ENCODE data around the gene A3GALT2.

The A3GALT2 gene

GRCh38 chr1:33302325-33302724, 18.6 kb downstream of the A3GALT2 start:
- Histone ChIP-seq H3K4me3 (replicated peaks; ENCODE audit: low read depth, low read length) (no peak overlapping the region), H3K36me3 (ENCODE audit: control insufficient read depth, insufficient read depth, low read length) (peaks cover 3% of the 10 kb centered on the region), H3K27me3 (replicated peaks; ENCODE audit: control insufficient read depth, insufficient read depth, low read length) (no peaks in the 10 kb centered on the region)
- TF ChIP-seq CTCF (IDR thresholded peaks at IDR 0.05; ENCODE audit: insufficient read depth, low read length, poor library complexity, severe bottlenecking) = no peak
- no peak for DNase-seq (ENCODE audit: extremely low read depth, insufficient read length)

- Histone ChIP-seq H3K36me3 (ENCODE audit: control insufficient read depth, insufficient read depth, low read length) (peaks cover 3% of the 10 kb centered on the region), H3K4me3 (replicated peaks; ENCODE audit: low read depth, low read length) (no peak overlapping the region), H3K27me3 (replicated peaks; ENCODE audit: control insufficient read depth, insufficient read depth, low read length) (no peaks in the 10 kb centered on the region)
- no peak for TF ChIP-seq CTCF (IDR thresholded peaks at IDR 0.05; ENCODE audit: insufficient read depth, low read length, poor library complexity, severe bottlenecking)
- no peak for DNase-seq (ENCODE audit: extremely low read depth, insufficient read length)
These were observed 19.5 kb downstream of the A3GALT2 start for GRCh38 chr1:33301273-33301984.

- H3K27me3 ChIP-seq (replicated peaks; ENCODE audit: control insufficient read depth, insufficient read depth, low read length) = no peaks in the 10 kb centered on the region
- peaks cover 4% of the 10 kb centered on the region for H3K36me3 ChIP-seq (ENCODE audit: control insufficient read depth, insufficient read depth, low read length)
- no peak for DNase-seq (ENCODE audit: extremely low read depth, insufficient read length)
- TF ChIP-seq CTCF (IDR thresholded peaks at IDR 0.05; ENCODE audit: insufficient read depth, low read length, poor library complexity, severe bottlenecking) = no peak
- no peak overlapping the region for H3K4me3 ChIP-seq (replicated peaks; ENCODE audit: low read depth, low read length)
These were observed 20.2 kb downstream of the A3GALT2 start for GRCh38 chr1:33300673-33301072.

GRCh38 chr1:33299461-33300155, 21.3 kb downstream of the A3GALT2 start:
- peaks cover 4% of the 10 kb centered on the region for H3K36me3 ChIP-seq (ENCODE audit: control insufficient read depth, insufficient read depth, low read length)
- H3K27me3 ChIP-seq (replicated peaks; ENCODE audit: control insufficient read depth, insufficient read depth, low read length) = no peaks in the 10 kb centered on the region
- no peak for TF ChIP-seq CTCF (IDR thresholded peaks at IDR 0.05; ENCODE audit: insufficient read depth, low read length, poor library complexity, severe bottlenecking)
- no peak for DNase-seq (ENCODE audit: extremely low read depth, insufficient read length)
- H3K4me3 ChIP-seq (replicated peaks; ENCODE audit: low read depth, low read length) = no peak overlapping the region

GRCh38 chr1:33298623-33299277, 22.1 kb downstream of the A3GALT2 start:
- TF ChIP-seq CTCF (IDR thresholded peaks at IDR 0.05; ENCODE audit: insufficient read depth, low read length, poor library complexity, severe bottlenecking) = peak; percentile 90
- peak; percentile 37 for DNase-seq (ENCODE audit: extremely low read depth, insufficient read length)
- Histone ChIP-seq H3K27me3 (replicated peaks; ENCODE audit: control insufficient read depth, insufficient read depth, low read length) (no peaks in the 10 kb centered on the region), H3K4me3 (replicated peaks; ENCODE audit: low read depth, low read length) (no peak overlapping the region), H3K36me3 (ENCODE audit: control insufficient read depth, insufficient read depth, low read length) (peaks cover 4% of the 10 kb centered on the region)

All from GM06990 (cell line).